Measurements from ENCODE around the gene CERKL.

CERKL gene

DNA sequence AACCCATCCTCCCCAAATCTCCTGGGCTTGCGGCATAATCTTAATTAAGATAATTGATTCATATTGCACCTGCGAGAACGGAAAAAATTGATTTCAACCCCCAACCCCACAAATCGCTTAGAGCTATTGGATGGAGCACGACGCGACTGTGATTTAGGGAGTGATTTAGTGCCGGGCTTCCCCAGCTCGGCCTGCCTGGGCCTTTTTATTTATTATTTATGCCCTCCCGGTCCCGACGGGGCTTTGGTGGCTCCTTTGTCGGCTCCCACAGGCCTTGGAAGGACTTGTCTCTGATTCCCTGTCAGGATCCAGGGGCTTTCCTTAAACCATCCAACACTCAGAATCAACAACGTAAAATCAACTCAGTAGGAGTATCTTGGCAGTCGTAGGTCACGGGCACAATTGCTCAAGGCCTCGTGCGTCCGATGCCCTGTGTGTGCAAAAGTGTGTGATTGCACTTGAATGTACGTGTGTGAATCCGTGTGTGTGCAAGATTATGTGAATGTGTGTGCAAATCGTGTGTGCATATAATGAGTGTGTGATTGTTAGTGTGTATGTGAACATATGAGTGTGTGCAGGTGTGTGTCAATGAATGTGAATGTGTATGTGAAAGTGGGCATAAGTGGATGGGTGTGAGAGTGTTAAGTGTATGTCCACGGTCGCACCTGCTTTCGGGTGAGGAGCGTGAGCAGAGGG, 27.7 kb upstream of the CERKL start:
- Histone ChIP-seq H3K4me1 (ENCODE audit: control insufficient read depth in 1 of 2, insufficient read depth in 2 of 2, low read length in 2 of 2) (peaks cover 7 to 14% of the 10 kb centered on the region in 2 donors), H3K27ac (ENCODE audit: low read depth, low read length) (no peak overlapping the region), H3K36me3 (ENCODE audit: control insufficient read depth in 1 of 2, insufficient read depth in 2 of 2, low read length in 2 of 2) (no peaks in the 10 kb centered on the region), H3K9ac (ENCODE audit: low read depth in 1 of 2, low read length in 2 of 2) (no peak overlapping the region), H3K9me3 (ENCODE audit: control insufficient read depth in 1 of 2, low read length in 2 of 2) (no peaks in the 10 kb centered on the region), H3K4me3 (ENCODE audit: low read depth in 1 of 2, low read length in 2 of 2) (peak overlapping the region in 1 of 2 donors; percentile 21), H3K27me3 (ENCODE audit: control insufficient read depth in 1 of 2, insufficient read depth in 2 of 2, low read length in 2 of 2) (peaks cover 56 to 74% of the 10 kb centered on the region in 2 donors)

DNA sequence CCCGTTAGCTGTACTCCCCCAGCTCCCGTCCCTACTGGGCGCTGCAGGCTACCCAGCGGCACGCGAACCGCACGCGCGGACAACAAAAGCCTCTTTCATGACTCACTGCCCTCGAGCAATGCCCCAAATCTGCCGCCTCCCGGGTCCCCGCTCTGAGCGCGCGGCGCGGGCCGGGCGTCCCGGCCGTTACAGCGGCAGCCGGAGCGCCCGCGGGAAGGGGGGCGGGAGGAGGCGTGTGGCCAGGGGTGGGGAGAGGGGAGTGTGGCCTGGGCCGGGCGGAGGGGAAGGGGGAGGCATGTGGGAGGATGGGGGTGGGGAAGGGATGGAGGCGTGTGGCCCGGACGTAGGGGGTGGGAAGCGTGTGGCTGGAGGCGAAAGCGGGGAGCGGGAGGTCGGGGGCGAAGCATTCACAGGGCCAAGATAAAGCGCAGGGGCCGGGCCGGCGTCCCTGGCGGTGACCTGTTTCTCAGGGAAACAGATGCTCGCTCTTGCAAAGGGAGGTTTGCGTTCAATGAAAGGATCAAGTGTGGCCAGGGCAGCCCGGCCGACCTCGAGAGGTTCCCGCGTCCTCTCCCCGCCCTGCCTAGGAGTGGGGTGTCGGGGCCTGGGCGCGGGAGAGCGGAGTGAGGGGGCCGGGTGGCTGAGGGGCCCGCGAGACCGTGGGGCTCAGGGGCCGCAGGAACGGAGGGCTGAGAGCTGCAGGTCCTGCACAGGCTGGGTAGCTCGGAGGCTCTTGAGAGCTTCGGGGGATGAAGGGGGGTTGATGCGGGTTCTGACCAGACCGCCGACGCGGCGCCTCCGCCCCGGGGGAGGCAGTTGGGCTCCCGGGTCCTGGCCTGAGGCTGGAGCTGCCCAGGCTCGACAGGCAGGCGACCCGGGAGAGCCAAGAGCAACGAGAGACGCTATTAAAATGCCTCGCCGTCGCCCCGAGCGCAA, 26.9 kb upstream of the CERKL start:
- no peaks in the 10 kb centered on the region for H3K36me3 ChIP-seq (ENCODE audit: control insufficient read depth in 1 of 2, insufficient read depth in 2 of 2, low read length in 2 of 2)
- no peak overlapping the region for H3K27ac ChIP-seq (ENCODE audit: low read depth, low read length)
- H3K4me3 ChIP-seq (ENCODE audit: low read depth in 1 of 2, low read length in 2 of 2), result peak overlapping the region in 1 of 2 donors; percentile 6
- peaks cover 7 to 14% of the 10 kb centered on the region in 2 donors for H3K4me1 ChIP-seq (ENCODE audit: control insufficient read depth in 1 of 2, insufficient read depth in 2 of 2, low read length in 2 of 2)
- H3K9me3 ChIP-seq (ENCODE audit: control insufficient read depth in 1 of 2, low read length in 2 of 2), result no peaks in the 10 kb centered on the region
- peaks cover 63 to 82% of the 10 kb centered on the region in 2 donors for H3K27me3 ChIP-seq (ENCODE audit: control insufficient read depth in 1 of 2, insufficient read depth in 2 of 2, low read length in 2 of 2)
- no peak overlapping the region for H3K9ac ChIP-seq (ENCODE audit: low read depth in 1 of 2, low read length in 2 of 2)

DNA sequence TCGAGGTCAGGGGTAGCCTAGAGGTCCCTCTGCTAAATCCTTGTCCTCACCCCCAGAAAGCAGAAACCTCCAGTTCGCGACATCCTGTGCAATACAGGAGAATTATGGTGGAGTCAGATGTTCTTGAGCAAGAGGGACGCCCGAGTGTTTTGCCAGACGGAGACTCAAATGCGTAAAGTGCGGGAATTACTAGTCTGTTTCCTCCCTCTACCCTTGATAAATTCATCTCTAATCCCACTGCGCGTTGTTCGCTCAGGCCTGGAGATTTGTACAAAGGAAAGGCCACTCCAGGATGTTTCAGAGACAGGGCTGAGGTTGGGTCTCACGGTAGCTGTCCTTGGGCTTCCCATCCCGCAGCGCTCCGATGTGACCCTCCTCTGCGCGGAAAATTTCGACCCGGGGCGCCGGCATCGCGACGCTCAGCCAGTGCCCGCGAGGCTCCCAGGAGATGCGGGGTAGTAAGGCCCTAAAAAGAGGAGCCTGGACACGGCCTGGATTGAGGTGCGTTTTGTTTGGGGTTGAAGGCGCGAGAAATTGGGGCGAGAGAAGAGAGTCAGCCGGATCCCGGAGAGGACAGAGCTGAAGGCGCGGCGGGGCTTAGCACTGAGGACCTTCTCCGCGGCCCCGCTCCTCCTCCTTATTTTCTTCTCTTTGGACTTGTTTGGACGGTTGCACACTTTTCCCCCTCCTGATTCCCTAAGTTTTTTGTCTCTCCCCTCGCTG, 26.1 kb upstream of the CERKL start:
- no peaks in the 10 kb centered on the region for H3K36me3 ChIP-seq (ENCODE audit: control insufficient read depth in 1 of 2, insufficient read depth in 2 of 2, low read length in 2 of 2)
- no peak overlapping the region for H3K9ac ChIP-seq (ENCODE audit: low read depth in 1 of 2, low read length in 2 of 2)
- no peak overlapping the region for H3K27ac ChIP-seq (ENCODE audit: low read depth, low read length)
- H3K4me1 ChIP-seq (ENCODE audit: control insufficient read depth in 1 of 2, insufficient read depth in 2 of 2, low read length in 2 of 2), result peaks cover 7 to 14% of the 10 kb centered on the region in 2 donors
- peak overlapping the region in 1 of 2 donors; percentile 6 for H3K4me3 ChIP-seq (ENCODE audit: low read depth in 1 of 2, low read length in 2 of 2)
- H3K27me3 ChIP-seq (ENCODE audit: control insufficient read depth in 1 of 2, insufficient read depth in 2 of 2, low read length in 2 of 2), result peaks cover 71 to 86% of the 10 kb centered on the region in 2 donors
- H3K9me3 ChIP-seq (ENCODE audit: control insufficient read depth in 1 of 2, low read length in 2 of 2), result peaks cover 0 to 4% of the 10 kb centered on the region in 2 donors

DNA sequence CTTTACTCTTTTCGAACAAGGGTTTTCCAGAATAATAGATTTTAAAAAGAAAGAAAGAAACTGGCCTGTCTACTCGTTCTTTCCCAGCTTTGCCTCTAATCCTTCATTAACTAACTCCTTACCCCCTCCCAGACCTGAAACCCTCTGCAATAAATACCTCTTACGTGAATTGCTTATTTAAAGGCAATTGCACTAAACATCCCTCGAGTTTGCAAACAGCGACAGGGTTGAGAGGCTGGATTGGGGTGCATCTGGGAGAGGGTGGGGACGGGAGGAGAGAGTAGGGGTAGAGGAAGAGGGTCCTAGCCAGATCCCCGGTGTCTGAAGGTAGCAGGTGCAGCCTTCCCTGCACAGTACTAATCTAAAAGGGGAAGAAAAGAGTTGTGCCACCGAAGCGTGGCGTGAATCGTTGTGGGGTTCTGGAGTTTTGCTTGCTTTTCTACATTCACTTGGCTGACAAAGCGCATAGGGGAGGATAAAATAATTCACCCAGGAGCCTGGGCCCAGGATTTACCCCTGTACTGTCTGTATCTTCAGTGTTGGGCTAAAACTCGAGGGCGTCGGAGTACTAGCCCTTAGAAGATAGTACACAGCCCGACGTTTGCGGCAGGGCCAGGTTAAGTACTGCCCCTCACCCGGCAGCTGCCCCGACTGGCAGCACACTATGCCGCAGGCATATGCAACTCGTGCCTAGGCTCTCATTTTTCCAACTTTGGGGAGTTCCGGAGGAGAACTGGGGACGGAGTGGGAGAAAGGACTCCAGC, 25.3 kb upstream of the CERKL start:
- peaks cover 0 to 4% of the 10 kb centered on the region in 2 donors for H3K9me3 ChIP-seq (ENCODE audit: control insufficient read depth in 1 of 2, low read length in 2 of 2)
- H3K9ac ChIP-seq (ENCODE audit: low read depth in 1 of 2, low read length in 2 of 2), result no peak overlapping the region
- H3K4me3 ChIP-seq (ENCODE audit: low read depth in 1 of 2, low read length in 2 of 2), result no peak overlapping the region
- H3K27me3 ChIP-seq (ENCODE audit: control insufficient read depth in 1 of 2, insufficient read depth in 2 of 2, low read length in 2 of 2), result peaks cover 77 to 90% of the 10 kb centered on the region in 2 donors
- H3K27ac ChIP-seq (ENCODE audit: low read depth, low read length), result no peak overlapping the region
- peaks cover 7 to 14% of the 10 kb centered on the region in 2 donors for H3K4me1 ChIP-seq (ENCODE audit: control insufficient read depth in 1 of 2, insufficient read depth in 2 of 2, low read length in 2 of 2)
- no peaks in the 10 kb centered on the region for H3K36me3 ChIP-seq (ENCODE audit: control insufficient read depth in 1 of 2, insufficient read depth in 2 of 2, low read length in 2 of 2)

DNA sequence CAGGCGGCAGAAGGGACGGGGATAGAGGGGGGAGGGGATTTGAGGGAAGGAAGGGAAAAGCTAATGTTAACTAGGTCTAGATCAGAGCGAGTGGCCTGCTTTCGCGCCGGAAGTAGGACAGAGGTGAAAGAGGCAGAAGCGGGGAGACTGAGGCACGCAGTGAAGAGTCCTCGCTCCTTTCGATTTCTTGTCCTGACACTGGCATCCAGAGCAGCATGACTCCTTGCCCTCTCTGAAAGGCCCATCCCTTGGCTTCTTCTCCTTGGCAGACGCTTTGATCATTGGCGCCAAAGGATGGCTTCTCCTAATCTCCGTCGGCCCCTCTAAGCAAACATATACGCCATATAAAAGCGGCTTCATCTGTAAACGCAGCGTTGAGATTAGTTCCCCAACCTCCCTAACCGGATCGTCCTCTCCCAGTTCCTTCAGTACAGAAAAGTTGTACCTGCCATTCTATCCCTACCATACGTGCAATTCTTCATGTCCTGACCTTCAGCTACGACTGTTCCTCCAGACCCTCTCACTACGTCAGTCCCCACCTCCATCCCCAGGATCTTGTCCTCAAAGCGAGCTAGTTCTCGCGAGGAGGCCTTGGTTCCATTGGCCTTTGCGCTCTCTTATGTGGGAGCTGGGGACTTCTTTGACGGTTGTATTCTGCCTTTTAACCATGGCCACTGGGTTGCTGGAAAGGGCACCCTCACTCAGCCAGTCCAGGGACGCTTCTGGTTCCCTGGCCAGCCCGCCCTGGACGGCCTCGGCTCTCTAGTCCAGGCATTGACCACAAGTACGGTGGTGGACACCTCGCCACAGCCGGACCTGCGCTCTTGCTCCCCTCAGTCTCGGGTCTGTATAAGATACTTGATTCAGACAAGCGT, 24.3 kb upstream of the CERKL start:
- Histone ChIP-seq H3K27ac (ENCODE audit: low read depth, low read length) (no peak overlapping the region), H3K36me3 (ENCODE audit: control insufficient read depth in 1 of 2, insufficient read depth in 2 of 2, low read length in 2 of 2) (no peaks in the 10 kb centered on the region), H3K4me1 (ENCODE audit: control insufficient read depth in 1 of 2, insufficient read depth in 2 of 2, low read length in 2 of 2) (peaks cover 7 to 14% of the 10 kb centered on the region in 2 donors), H3K9ac (ENCODE audit: low read depth in 1 of 2, low read length in 2 of 2) (no peak overlapping the region), H3K27me3 (ENCODE audit: control insufficient read depth in 1 of 2, insufficient read depth in 2 of 2, low read length in 2 of 2) (peaks cover 77 to 86% of the 10 kb centered on the region in 2 donors), H3K9me3 (ENCODE audit: control insufficient read depth in 1 of 2, low read length in 2 of 2) (peaks cover 0 to 4% of the 10 kb centered on the region in 2 donors), H3K4me3 (ENCODE audit: low read depth in 1 of 2, low read length in 2 of 2) (peak overlapping the region; percentile 37 to 38)

DNA sequence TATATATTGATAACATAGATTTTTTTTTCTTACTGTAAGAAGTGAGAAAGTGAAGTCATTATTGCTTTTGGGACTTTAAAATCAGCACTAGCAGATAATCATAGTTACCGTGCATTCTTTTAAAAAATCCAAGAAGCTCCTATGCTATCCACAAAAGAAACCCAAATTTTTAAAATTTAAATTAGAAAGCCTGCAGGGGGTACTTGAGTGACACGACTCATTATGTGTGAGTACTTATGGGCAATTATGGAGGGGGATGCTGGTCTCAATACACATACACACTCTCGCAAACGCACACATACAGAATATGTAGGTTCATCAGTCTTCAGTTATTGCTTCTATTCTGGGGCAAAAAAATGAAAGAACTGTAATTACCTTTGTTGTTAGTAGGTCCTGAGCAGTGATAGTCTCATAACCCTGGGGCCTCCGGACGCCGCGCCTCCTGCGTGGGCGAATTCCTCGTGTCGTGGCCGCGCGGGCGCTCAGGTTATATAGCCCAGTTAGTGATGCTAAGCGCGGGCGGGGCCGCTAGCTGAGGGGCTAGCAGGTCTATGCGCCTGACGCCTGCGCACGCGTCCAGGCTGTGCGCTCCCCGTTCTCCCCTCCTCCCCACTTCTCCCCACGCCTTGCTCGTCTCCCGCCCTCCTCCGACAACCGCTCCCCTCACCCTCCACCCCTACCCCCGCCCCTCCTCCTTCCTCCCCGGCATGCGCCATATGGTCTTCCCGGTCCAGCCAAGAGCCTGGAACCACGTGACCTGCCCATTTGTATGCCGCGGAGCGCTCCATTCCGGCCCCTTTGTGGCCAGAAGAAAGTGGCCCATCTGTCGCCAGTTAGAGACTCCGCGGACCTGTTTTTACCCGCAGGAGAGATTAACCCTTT, 23.4 kb upstream of the CERKL start, which contains the start of gene NEUROD1:
Gene NEUROD1, minus strand, starts transcription at position 463 of the 882 bp plus-strand sequence. CDS start 1,657 bp downstream, outside the sequence.
- peaks cover 7 to 14% of the 10 kb centered on the region in 2 donors for H3K4me1 ChIP-seq (ENCODE audit: control insufficient read depth in 1 of 2, insufficient read depth in 2 of 2, low read length in 2 of 2)
- peaks cover 0 to 4% of the 10 kb centered on the region in 2 donors for H3K9me3 ChIP-seq (ENCODE audit: control insufficient read depth in 1 of 2, low read length in 2 of 2)
- H3K27me3 ChIP-seq (ENCODE audit: control insufficient read depth in 1 of 2, insufficient read depth in 2 of 2, low read length in 2 of 2), result peaks cover 75 to 82% of the 10 kb centered on the region in 2 donors
- no peaks in the 10 kb centered on the region for H3K36me3 ChIP-seq (ENCODE audit: control insufficient read depth in 1 of 2, insufficient read depth in 2 of 2, low read length in 2 of 2)
- H3K4me3 ChIP-seq (ENCODE audit: low read depth in 1 of 2, low read length in 2 of 2), result peak within 1 kb of the TSS; percentile 37 to 38
- no peak within 1 kb of the TSS for H3K9ac ChIP-seq (ENCODE audit: low read depth in 1 of 2, low read length in 2 of 2)
- no peak within 1 kb of the TSS for H3K27ac ChIP-seq (ENCODE audit: low read depth, low read length)

DNA sequence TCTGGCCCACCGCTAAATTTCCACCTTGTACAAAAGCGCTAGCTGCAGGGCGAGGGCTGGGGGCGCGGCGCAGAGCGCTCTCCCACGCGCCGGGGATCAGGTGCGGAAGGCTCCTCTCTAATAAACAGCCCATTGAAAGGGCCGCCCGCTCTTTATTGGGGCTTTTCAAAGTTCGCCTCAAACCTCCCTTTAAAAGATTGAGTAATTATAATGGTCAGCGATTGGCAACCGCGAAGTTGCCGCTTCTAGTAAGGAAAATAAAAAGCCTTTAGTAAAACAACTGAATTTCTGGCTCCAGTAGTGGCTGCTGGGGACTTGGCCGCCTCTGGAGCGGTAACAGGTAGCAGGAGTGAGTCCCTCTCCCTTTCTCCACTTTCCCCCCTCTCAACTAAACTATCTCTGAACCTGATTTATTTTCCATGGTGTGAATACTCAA, 22.7 kb upstream of the CERKL start:
- H3K27me3 ChIP-seq (ENCODE audit: control insufficient read depth in 1 of 2, insufficient read depth in 2 of 2, low read length in 2 of 2), result peaks cover 68 to 75% of the 10 kb centered on the region in 2 donors
- no peaks in the 10 kb centered on the region for H3K36me3 ChIP-seq (ENCODE audit: control insufficient read depth in 1 of 2, insufficient read depth in 2 of 2, low read length in 2 of 2)
- no peak overlapping the region for H3K27ac ChIP-seq (ENCODE audit: low read depth, low read length)
- H3K9me3 ChIP-seq (ENCODE audit: control insufficient read depth in 1 of 2, low read length in 2 of 2), result peaks cover 0 to 4% of the 10 kb centered on the region in 2 donors
- no peak overlapping the region for H3K4me3 ChIP-seq (ENCODE audit: low read depth in 1 of 2, low read length in 2 of 2)
- no peak overlapping the region for H3K9ac ChIP-seq (ENCODE audit: low read depth in 1 of 2, low read length in 2 of 2)
- H3K4me1 ChIP-seq (ENCODE audit: control insufficient read depth in 1 of 2, insufficient read depth in 2 of 2, low read length in 2 of 2), result peaks cover under 1 to 14% of the 10 kb centered on the region in 2 donors

DNA sequence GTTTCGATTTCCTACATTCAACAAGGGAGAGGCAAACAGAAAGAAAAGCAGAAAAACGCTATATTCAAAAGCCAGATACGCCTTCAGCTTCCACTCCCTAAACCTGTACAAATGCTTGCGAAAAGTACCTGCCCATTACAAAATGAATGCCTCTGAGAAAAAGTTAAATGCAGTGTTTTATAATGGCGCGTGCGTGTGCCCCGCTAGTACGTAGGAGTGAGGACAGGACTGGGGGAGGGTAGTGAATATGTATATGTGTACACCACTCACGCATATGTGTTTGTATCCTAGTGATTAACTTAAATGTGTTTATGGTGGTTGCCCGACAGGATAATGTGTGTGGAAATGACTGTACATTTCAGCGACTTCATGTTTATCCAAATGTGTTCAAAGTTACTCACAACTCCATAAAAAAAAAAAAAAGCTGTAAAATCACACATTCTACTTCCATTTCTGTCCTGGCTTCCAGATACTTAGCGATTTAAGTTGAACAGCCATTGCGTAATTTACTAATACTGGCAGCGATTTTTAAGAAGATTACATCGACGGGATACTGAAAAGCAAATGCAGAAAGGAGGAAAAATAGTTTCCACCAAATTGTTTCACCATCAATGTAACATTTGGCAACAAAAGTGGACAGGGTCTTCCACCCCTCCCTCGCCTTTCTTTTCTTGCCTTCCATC, 22.1 kb upstream of the CERKL start:
- no peak overlapping the region for H3K4me3 ChIP-seq (ENCODE audit: low read depth in 1 of 2, low read length in 2 of 2)
- peaks cover 0 to 14% of the 10 kb centered on the region in 2 donors for H3K4me1 ChIP-seq (ENCODE audit: control insufficient read depth in 1 of 2, insufficient read depth in 2 of 2, low read length in 2 of 2)
- H3K27ac ChIP-seq (ENCODE audit: low read depth, low read length), result no peak overlapping the region
- no peaks in the 10 kb centered on the region for H3K36me3 ChIP-seq (ENCODE audit: control insufficient read depth in 1 of 2, insufficient read depth in 2 of 2, low read length in 2 of 2)
- no peak overlapping the region for H3K9ac ChIP-seq (ENCODE audit: low read depth in 1 of 2, low read length in 2 of 2)
- H3K27me3 ChIP-seq (ENCODE audit: control insufficient read depth in 1 of 2, insufficient read depth in 2 of 2, low read length in 2 of 2), result peaks cover 62 to 69% of the 10 kb centered on the region in 2 donors
- H3K9me3 ChIP-seq (ENCODE audit: control insufficient read depth in 1 of 2, low read length in 2 of 2), result peaks cover 0 to 4% of the 10 kb centered on the region in 2 donors

All from duodenal mucosa (tissue), 2 donors.